ENCODE data around the gene KIF21B. TPM values are rescaled to one million over a fixed set of nuclear protein-coding genes. Genes with fewer than 3 reads are reported as not detected.

Gene KIF21B
- total RNA-seq, 1 experiment from 2014 or later = 0.33 TPM

Other genes with a start within 250 kb of the KIF21B start
- not detected in 2 replicates for gene GPR25, start 150.7 kb downstream of the KIF21B start, total RNA-seq (2014; rRNA removed; shearing (Covaris generic); ENCODE audit: low replicate concordance)
- gene INAVA, start 128.8 kb downstream of the KIF21B start, total RNA-seq (2014; rRNA removed; shearing (Covaris generic); ENCODE audit: low replicate concordance) = not detected in 2 replicates
- not detected in 2 replicates for gene CACNA1S, start 88.7 kb upstream of the KIF21B start, total RNA-seq (2014; rRNA removed; shearing (Covaris generic); ENCODE audit: low replicate concordance)
- gene ASCL5, start 103.5 kb upstream of the KIF21B start, total RNA-seq (2014; rRNA removed; shearing (Covaris generic); ENCODE audit: low replicate concordance) = not detected in 2 replicates
- 75.3 and 118 TPM in 2 replicates for gene TMEM9, start 130.8 kb upstream of the KIF21B start, total RNA-seq (2014; rRNA removed; shearing (Covaris generic); ENCODE audit: low replicate concordance)
- gene IGFN1, start 167.1 kb upstream of the KIF21B start, total RNA-seq (2014; rRNA removed; shearing (Covaris generic); ENCODE audit: low replicate concordance) = 0.16 TPM in 1 of 2 replicates, not detected in the other

Data from MG63 (cell line).